ENCODE data around the gene CLCN1.

GRCh38 chr7:143381427-143382125 is 65.7 kb downstream of the CLCN1 start:
- TF ChIP-seq CTCF (conservative IDR thresholded peaks at IDR 0.05; ENCODE audit: low read depth, low read length): no peak
- no peak for TF ChIP-seq EZH2 (IDR thresholded peaks at IDR 0.05; ENCODE audit: low read length, unreplicated experiment)
